Measurements from ENCODE around the gene RPL10.
"Not testable (repeated sequence)": the region's sequence is repeated elsewhere in the genome, so short reads cannot be mapped to it uniquely, and the experiment has no call there.

Gene RPL10

DNA sequence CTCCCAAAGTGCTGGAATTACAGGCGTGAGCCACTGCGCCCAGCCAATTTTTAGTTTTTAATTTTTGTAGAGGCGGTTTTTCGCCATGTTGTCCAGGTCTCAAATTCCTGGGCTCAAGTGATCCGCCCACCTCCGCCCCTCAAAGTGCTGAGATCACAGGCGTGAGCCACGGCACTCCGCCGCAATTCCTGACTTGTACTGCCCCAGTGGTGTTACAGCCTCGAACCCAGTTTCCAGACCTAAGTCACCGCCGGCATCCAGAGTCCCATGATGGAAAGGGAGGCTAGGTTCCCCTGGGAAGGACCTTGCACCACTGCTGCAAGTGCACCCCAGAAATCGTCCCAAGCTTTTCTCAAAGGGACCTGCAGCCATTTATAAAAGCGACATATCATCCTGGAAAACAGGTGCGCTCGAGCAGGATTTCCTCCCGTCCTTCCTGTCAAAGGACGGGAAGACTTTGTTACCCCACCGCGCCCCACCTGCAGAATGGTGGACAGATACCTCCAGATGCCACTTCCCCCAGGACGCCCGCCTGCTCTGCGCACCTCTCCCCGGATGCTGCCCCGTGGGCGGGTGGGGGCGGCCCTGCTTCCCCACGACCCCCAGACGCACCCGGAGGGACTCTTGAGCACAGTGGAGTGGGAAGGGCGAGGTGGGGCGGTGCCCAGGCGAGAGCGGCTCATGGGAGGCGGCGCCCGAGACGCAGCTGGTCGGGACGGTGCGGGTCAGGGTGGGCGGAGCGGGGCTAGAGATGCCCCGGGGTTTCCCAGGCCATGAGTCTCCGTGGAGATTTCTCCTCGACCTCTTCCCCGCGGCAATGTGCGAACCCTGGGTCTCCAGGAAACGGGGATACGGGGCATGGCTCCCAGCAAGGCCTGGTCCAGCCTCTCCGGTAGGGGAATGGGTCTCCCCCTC is 947 bp upstream of the RPL10 start:
- DNase-seq (ENCODE audit: insufficient read length, low spot score) (no peak), FAIRE-seq (no peak)
- TF ChIP-seq POLR2A (IDR thresholded peaks at IDR 0.05; ENCODE audit: low read depth, low read length): no peak

DNA sequence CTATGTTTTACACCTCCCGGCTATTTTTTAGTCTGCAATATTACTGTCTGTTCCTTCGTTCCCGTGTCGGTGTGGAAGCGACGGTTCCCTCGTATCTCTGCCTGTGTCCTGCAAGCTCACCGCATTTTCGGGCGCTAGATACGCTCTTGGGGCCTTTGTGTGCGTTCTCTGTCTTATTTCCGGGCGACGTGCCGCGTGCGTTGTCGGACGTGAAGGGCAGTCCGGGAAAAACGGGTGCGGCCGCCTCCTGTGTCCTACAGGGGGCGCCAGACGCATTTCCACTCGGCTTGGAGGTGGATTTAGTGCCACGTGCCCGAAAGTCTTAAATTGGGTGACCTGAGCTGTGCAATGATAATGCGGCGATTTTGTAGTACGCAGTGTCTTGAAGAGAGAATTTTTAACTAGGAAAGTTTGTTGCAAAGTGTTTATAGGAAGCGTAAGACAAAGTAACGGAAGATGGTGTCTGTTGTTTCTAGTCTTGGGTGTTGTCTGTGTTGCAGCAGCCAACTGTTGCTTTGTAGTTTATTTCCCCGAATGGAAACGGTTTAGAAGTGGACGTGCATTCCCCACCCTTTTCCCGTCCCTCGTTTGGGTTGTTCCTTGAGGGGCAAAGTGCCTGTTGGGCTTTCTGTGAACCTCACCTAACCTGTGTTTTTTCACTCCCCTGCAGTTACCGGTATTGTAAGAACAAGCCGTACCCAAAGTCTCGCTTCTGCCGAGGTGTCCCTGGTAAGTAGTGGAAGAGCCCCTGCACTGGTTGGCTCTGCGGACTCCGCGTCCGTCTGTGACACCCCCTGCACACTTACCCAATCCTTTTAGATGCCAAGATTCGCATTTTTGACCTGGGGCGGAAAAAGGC is 720 bp downstream of the RPL10 start:
- no peak for DNase-seq (ENCODE audit: insufficient read length, low spot score)
- no peak for TF ChIP-seq POLR2A (IDR thresholded peaks at IDR 0.05; ENCODE audit: low read depth, low read length)
- FAIRE-seq: no peak

DNA sequence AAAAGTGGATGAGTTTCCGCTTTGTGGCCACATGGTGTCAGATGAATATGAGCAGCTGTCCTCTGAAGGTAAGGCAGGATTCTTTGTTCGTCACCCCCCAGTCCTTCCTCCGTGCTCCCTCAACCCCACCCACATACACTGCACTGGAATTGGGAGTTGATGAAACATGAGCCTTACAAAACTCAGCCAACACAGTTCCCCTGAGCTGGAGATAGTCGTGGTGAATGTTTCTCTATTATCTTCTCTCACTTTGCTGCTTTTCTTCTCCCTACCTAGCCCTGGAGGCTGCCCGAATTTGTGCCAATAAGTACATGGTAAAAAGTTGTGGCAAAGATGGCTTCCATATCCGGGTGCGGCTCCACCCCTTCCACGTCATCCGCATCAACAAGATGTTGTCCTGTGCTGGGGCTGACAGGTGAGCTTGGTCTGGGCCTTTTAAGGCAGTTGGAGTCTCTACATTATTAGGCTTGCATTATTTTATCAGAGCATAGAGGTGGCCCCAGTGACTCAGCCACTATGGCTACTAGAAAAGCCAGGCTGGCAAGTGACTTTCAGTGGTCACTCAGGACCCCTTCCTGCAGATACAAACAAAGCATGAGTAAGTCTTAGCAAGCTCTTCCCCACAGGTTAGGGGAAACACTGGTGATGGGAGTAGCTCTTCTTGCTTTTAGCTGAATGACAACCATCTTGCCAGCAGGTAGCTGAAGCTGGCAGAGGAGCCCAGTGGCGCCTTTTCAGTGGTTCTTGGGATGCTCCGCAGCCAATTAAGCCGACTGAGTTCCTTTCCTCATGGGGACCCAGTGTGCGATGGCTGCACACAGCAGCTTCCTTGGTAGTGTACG is 1.6 kb downstream of the RPL10 start:
- no peak for FAIRE-seq
- TF ChIP-seq POLR2A (IDR thresholded peaks at IDR 0.05; ENCODE audit: low read depth, low read length): no peak

DNA sequence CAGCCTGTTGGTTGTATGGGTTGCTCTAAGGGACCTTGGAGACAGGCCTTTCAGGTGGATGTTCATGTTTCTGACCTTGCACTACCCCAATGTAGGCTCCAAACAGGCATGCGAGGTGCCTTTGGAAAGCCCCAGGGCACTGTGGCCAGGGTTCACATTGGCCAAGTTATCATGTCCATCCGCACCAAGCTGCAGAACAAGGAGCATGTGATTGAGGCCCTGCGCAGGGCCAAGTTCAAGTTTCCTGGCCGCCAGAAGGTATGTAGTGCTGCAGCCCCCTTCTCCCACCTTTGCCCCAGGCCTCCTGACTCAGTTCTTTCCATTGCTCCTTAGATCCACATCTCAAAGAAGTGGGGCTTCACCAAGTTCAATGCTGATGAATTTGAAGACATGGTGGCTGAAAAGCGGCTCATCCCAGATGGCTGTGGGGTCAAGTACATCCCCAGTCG is 2.2 kb downstream of the RPL10 start:
- FAIRE-seq; DNase-seq (ENCODE audit: insufficient read length, low spot score): not testable (repeated sequence)

More for the DNA sequence above, 1.6 kb downstream of the RPL10 start:
- DNase-seq (ENCODE audit: insufficient read length, low spot score): no peak

DNA sequence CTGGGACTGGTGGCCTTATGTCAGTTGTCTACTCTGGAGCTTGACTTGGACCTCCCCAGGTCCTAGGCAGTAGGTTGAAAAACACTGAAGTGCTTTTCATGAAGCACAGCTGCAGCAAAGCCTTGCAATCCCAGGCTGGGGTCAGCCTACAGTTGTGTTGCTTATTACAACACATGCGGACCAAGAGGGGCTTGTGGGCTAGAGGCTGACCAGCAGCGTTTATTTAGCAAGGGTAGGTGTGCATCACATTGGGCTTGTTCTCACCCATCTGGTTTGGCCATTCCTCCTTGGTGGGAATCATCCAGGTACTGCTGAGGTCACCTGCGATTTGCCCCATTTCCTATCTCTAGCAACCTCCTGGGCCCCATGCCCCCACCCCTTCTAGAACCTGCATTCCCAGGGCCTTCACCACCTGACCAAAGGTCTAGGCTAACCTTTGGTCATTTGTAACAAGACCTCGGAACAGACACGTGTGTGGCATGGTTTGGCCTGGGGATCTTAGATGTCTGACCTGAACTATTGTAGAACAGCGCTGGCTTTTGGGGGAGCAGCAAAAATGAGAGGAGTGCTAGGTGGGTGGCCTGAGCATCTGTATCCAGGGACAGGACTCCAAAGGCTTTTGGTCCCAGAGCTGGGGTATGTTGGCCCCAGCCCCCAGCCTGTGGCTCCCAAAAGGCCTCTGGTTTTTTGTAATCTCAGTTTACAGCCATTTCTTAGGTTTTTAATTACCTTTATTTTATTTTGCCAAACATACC is 3.0 kb downstream of the RPL10 start:
- TF ChIP-seq POLR2A (IDR thresholded peaks at IDR 0.05; ENCODE audit: low read depth, low read length): 0 out of 2 replicates have a peak, but pooled peaks have one; percentile 48
- DNase-seq (ENCODE audit: insufficient read length, low spot score): no peak
- FAIRE-seq: no peak

DNA sequence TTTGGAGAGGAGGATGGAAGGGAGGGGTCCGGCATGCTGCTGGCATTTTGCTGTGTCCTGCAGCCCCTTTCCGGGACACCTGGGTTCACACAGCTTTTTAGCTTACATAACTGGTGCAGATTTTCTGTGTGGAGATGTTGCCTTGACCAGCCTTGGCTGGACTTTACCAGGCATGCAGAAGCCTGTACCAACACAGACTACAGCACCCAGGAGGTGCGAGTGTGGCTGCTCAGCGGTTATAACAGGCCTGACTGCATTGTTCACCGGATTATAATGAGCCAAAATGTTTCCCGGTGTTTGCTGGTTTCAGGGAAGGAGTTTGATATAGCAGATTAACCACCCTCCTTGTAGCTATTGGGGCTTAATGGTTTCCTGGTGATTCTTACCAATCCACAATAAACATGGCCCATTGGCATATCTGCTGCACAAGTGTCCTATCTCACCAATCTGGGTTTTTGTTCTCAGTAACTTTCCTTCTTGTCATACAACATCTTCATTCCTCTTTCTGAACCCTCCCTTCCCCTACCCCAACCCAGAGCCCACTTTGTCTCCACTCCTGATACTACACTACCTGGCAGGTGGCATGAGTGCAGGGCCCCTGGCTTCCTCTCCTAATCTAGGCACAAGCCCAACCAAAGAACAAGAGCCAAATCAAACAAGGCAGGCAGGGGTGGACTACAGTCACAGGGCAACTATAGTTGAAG is 3.9 kb downstream of the RPL10 start:
- TF ChIP-seq POLR2A (IDR thresholded peaks at IDR 0.05; ENCODE audit: low read depth, low read length): 0 out of 2 replicates have a peak, but pooled peaks have one; percentile 6
- FAIRE-seq (no peak), DNase-seq (ENCODE audit: insufficient read length, low spot score) (no peak)

DNA sequence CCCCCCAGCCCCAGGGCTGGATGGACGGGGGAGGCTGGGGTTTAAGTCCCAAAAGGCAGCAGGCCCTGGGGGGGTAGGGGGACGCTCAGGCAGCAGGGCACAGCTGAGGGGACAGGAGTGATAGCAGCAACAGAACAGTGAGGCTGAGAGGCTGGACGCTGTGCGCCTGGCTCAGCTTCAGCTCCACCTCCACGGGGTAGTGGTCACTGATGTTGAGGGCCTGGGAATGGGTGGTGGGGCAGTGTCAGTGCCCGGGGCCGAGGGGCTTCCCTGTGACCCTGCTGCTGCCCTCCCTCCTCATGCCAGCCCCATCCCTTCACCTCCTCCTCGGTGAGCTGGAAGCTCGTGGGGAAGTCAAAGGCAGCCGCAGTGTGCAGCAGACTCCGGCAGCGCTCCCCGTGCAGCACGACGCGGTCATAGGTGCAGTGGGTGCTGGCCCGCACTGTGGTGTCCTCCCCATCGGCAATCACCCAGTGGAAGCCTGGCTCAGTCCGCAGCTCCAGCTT is 4.5 kb downstream of the RPL10 start:
- no peak for DNase-seq (ENCODE audit: insufficient read length, low spot score)
- FAIRE-seq: no peak
- no peak for TF ChIP-seq POLR2A (IDR thresholded peaks at IDR 0.05; ENCODE audit: low read depth, low read length)

DNA sequence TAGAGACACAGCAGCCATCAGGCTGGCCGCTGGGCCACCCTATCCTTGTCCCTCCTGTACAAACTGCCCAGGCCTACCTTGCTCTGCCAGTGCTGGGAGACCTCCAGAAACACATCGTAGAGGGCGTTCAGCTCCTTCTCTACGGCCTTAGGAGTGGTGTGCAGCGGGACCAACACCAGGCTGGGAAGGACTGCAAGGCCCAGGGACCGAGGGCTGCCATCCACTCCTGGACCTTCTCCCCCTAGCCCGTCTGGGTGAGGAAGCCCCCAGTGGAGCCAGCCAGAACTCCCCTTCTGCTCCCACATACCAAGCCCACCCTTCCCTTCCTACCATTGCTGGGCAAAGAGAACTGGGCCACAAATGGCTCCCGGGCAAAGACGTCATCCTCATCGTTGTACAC is 5.0 kb downstream of the RPL10 start:
- FAIRE-seq (no peak), DNase-seq (ENCODE audit: insufficient read length, low spot score) (no peak)
- TF ChIP-seq POLR2A (IDR thresholded peaks at IDR 0.05; ENCODE audit: low read depth, low read length): no peak

DNA sequence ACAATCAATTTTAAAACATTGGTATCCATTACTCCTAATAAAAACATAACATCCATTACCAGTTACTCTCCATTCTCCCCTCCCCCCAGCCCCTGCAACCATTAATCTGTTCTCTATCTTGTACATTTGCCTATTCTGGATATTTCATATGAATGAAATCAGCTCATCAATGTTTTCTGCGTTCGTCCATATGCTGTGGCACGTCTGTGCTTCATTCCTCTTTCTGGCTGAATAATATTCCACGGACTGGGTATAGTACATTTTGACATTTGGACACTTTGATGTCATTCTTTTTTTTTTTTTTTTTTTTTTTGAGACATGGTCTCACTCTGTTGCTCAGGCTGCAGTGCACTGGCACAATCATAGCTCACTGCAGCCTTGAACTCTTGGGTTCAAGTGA is 5.7 kb downstream of the RPL10 start:
- no peak for TF ChIP-seq POLR2A (IDR thresholded peaks at IDR 0.05; ENCODE audit: low read depth, low read length)
- no peak for DNase-seq (ENCODE audit: insufficient read length, low spot score)
- no peak for FAIRE-seq

DNA sequence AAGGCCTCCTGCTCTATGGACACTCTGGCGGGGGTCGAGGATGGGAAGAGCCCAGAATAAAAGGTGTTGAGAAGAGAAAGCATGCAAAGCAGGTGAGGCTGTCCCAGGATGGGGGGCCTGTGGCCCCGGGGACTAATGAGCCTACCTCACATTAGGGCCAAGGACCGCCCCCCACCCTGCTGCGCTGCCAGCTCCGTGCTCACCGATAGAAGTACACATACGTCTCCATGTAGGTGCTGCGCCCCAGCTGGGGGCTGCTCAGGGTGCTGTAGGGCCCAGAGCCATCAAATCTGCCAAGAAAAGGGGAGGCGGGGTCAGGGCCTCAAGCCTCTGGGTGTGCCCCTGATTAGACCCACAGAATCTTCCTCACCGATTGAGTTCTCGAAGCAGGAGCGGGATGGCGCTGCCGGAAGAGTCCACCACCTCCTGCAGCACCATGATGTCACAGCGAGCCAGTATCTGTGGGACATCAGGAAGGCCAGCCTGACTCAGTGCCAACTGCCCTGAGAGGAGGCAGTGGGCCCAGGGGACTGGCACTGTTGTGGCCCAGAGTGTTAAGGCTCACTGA is 6.5 kb downstream of the RPL10 start:
- DNase-seq (ENCODE audit: insufficient read length, low spot score) (no peak), FAIRE-seq (no peak)
- TF ChIP-seq POLR2A (IDR thresholded peaks at IDR 0.05; ENCODE audit: low read depth, low read length): no peak

DNA sequence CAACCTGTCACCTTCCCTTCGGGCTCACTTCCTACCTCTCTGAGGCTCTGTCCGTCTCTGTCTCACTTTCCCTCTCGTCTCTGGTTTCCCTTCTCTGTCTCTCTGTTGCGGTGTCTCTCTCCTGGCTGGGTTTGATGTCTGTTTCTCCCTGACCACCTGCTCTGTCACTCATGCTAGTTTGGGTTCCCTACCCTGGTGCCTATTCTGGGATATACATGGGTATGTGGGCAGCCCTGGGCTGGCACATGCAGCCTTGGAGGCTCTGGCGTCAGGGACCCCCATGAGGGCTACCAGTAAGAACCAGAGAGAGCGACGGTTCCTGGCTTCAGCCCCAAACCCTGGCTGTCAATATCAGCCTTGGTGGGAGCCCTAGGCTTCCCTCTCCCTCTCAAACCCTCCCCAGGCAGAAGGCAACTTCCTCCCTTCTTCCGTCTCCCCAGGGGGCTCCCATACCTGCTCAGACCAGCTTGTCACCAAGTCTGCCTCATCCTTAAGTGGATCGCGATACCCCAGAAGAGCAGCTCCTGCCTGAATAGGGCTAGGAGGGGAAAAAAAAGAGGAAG is 10.6 kb downstream of the RPL10 start:
- no peak for DNase-seq (ENCODE audit: insufficient read length, low spot score)
- FAIRE-seq: no peak
- TF ChIP-seq POLR2A (IDR thresholded peaks at IDR 0.05; ENCODE audit: low read depth, low read length): peak; percentile 49
